ENCODE data around the gene DCBLD1.

The DCBLD1 gene

GRCh38 chr6:117483004-117483644 is 650 bp downstream of the DCBLD1 start (continued):
- TF ChIP-seq ZNF843 (tag by site-specific recombination; IDR thresholded peaks at IDR 0.05) (no peak), OVOL3 (tag by site-specific recombination; IDR thresholded peaks at IDR 0.05) (no peak), PRDM6 (tag by site-specific recombination; IDR thresholded peaks at IDR 0.05) (no peak), ZSCAN16 (tag by site-specific recombination; IDR thresholded peaks at IDR 0.05) (no peak), ZNF202 (tag by site-specific recombination; IDR thresholded peaks at IDR 0.05; ENCODE audit: borderline replicate concordance) (no peak), MEIS1 (CRISPR knock-in tag; IDR thresholded peaks at IDR 0.05; ENCODE audit: borderline replicate concordance) (no peak), ZNF157 (tag by site-specific recombination; IDR thresholded peaks at IDR 0.05) (no peak), ZNF791 (tag by site-specific recombination; IDR thresholded peaks at IDR 0.05) (no peak), ZNF280C (tag by site-specific recombination; IDR thresholded peaks at IDR 0.05) (no peak), ZNF473 (tag by site-specific recombination; IDR thresholded peaks at IDR 0.05) (no peak), ZNF624 (tag by site-specific recombination; IDR thresholded peaks at IDR 0.05) (no peak), ZNF19 (tag by site-specific recombination; IDR thresholded peaks at IDR 0.05; ENCODE audit: low read depth) (no peak), ZBTB10 (tag by site-specific recombination; IDR thresholded peaks at IDR 0.05) (no peak), ZNF274 (IDR thresholded peaks at IDR 0.05; ENCODE audit: low read length) (no peak), ZNF274 (tag by site-specific recombination; IDR thresholded peaks at IDR 0.05; ENCODE audit: borderline replicate concordance) (no peak), ZNF26 (tag by site-specific recombination; IDR thresholded peaks at IDR 0.05) (no peak), SALL2 (tag by site-specific recombination; IDR thresholded peaks at IDR 0.05; ENCODE audit: borderline replicate concordance) (no peak), YY2 (tag by site-specific recombination; IDR thresholded peaks at IDR 0.05) (no peak), BCL11B (tag by site-specific recombination; IDR thresholded peaks at IDR 0.05; ENCODE audit: low read depth) (no peak), ZNF114 (tag by site-specific recombination; IDR thresholded peaks at IDR 0.05) (no peak), ZSCAN30 (tag by site-specific recombination; IDR thresholded peaks at IDR 0.05) (0 out of 2 replicates have a peak, but pooled peaks have one; percentile 32), ZSCAN23 (tag by site-specific recombination; IDR thresholded peaks at IDR 0.05) (no peak), ZNF629 (tag by site-specific recombination; IDR thresholded peaks at IDR 0.05) (no peak), ZNF37A (tag by site-specific recombination; IDR thresholded peaks at IDR 0.05) (no peak), ZBTB20 (tag by site-specific recombination; IDR thresholded peaks at IDR 0.05) (peak; percentile 86), ZXDB (tag by site-specific recombination; IDR thresholded peaks at IDR 0.05) (peak; percentile 67), ZNF341 (tag by site-specific recombination; IDR thresholded peaks at IDR 0.05; ENCODE audit: low read depth) (peak; percentile 72), KLF8 (tag by site-specific recombination; IDR thresholded peaks at IDR 0.05) (peak; percentile 22; the same call in 1 of the 2 replicates), ZNF658 (tag by site-specific recombination; IDR thresholded peaks at IDR 0.05) (no peak), ZIC2 (tag by site-specific recombination; IDR thresholded peaks at IDR 0.05) (peak; percentile 35; the same call in 1 of the 2 replicates), ZNF639 (tag by site-specific recombination; IDR thresholded peaks at IDR 0.05) (no peak), ZNF707 (tag by site-specific recombination; IDR thresholded peaks at IDR 0.05) (no peak), ZNF416 (tag by site-specific recombination; IDR thresholded peaks at IDR 0.05) (no peak), ZNF670 (tag by site-specific recombination; IDR thresholded peaks at IDR 0.05; ENCODE audit: low read depth) (no peak)
